HepG2 (cell line): ENCODE measurements around the gene SYNM. TPM values are rescaled to one million over a fixed set of nuclear protein-coding genes. Genes with fewer than 3 reads are reported as not detected.

ENCODE experiments used
- ATAC-seq: fragments of 200-7000 bp; cut with Tn5 transposase; 3 replicates; pipeline ENCODE4 v1.9.1; 2020; ENCODE audit warnings: mild to moderate bottlenecking, moderate library complexity
- BruUV-seq: library from RNA; stranded (reverse); fragments of 400-500 nt; replicated peaks from 2 replicates; lab custom pipeline; 2021; lab: Mats Ljungman, UMichigan
- CTCF ChIA-PET: fragments of 300-600 bp; formaldehyde crosslinking; extraction: SDS; loops from one replicate; lab custom pipeline; 2021; ENCODE audit warnings: low total read pairs, inconsistent platforms, low intra/inter-chr PET ratio; lab: Yijun Ruan, JAX
- POLR2A ChIA-PET: fragments of 350-600 bp; sonication (Branson Sonifier 250); formaldehyde crosslinking; loops from one replicate; lab custom pipeline; 2020; ENCODE audit warnings: antibody characterized with exemption, inconsistent platforms; lab: Yijun Ruan, JAX
- DNase-seq: peaks from one replicate; pipeline ENCODE4 v3.0.0-alpha.2; 2015; ENCODE audit warnings: low spot score
- FAIRE-seq: peaks from 3 replicates; lab custom pipeline; 2011; peaks lifted over from hg19 to GRCh38; lab: Jason Lieb, UNC
- H2AFZ ChIP-seq: one replicate; pipeline ENCODE4 v1.6.1; 2011; ENCODE audit warnings: low read length, inconsistent platforms
- H3K27ac ChIP-seq: fragments of 300-600 bp; 3 replicates; pipeline ENCODE4 v1.8.0; 2011; ENCODE audit warnings: mixed run types, mild to moderate bottlenecking, mixed read lengths, low read length, inconsistent platforms; ENCODE audit not compliant: insufficient read depth; ENCODE audit errors: extremely low read length
- H3K27me3 ChIP-seq, 2 experiments: fragments of 200-600 bp in 1 of 2; 2 replicates in 1 of 2; 3 replicates in 1 of 2; pipeline versions ENCODE4 v1.6.0 to v1.8.0; 2011; ENCODE audit warnings: low read length in 2 of 2, mild to moderate bottlenecking in 2 of 2, moderate library complexity in 2 of 2, inconsistent platforms in 1 of 2; ENCODE audit not compliant: insufficient read depth in 2 of 2, control insufficient read depth in 1 of 2
- H3K36me3 ChIP-seq, 2 experiments: fragments of 200-600 bp in 1 of 2; replicated peaks in 1 of 2; 2 replicates in 1 of 2; 3 replicates in 1 of 2; pipeline versions ENCODE4 v1.5.1 to v1.8.0; 2011; ENCODE audit warnings: low read length in 2 of 2, inconsistent platforms in 1 of 2; ENCODE audit not compliant: insufficient read depth in 2 of 2, control insufficient read depth in 1 of 2
- H3K4me1 ChIP-seq: 2 replicates; pipeline ENCODE4 v1.5.1; 2012; ENCODE audit warnings: low read length, inconsistent platforms; ENCODE audit not compliant: insufficient read depth
- H3K4me2 ChIP-seq: 2 replicates; pipeline ENCODE4 v1.6.0; 2011; ENCODE audit warnings: low read depth, low read length, inconsistent platforms
- H3K4me3 ChIP-seq, 3 experiments: fragments of 200-600 bp in 1 of 3; sonication (generic), shearing (Covaris generic) in 1 of 3; replicated peaks in 1 of 3; 2 replicates each; pipeline ENCODE4 v1.5.1; 2011 to 2016; ENCODE audit warnings: low read length in 3 of 3, inconsistent platforms in 2 of 3, low read depth in 2 of 3, mild to moderate bottlenecking in 2 of 3, control low read depth in 1 of 3, mixed read lengths in 1 of 3; ENCODE audit not compliant: insufficient read depth in 1 of 3
- H3K79me2 ChIP-seq: one replicate; pipeline ENCODE4 v1.6.1; 2011; ENCODE audit warnings: low read length, inconsistent platforms; ENCODE audit not compliant: insufficient read depth
- H3K9ac ChIP-seq: 2 replicates; pipeline ENCODE4 v1.6.0; 2011; ENCODE audit warnings: mild to moderate bottlenecking, low read depth, low read length, inconsistent platforms; ENCODE audit not compliant: insufficient read depth
- H3K9me3 ChIP-seq: 2 replicates; pipeline ENCODE4 v1.5.1; 2012; ENCODE audit warnings: mild to moderate bottlenecking, low read length
- H4K20me1 ChIP-seq: 2 replicates; pipeline ENCODE4 v1.6.0; 2011; ENCODE audit warnings: inconsistent platforms, mild to moderate bottlenecking, low read length, moderate library complexity; ENCODE audit not compliant: insufficient read depth
- CHD2 ChIP-seq: IDR thresholded peaks from 2 replicates; pipeline ENCODE4 v1.6.1; 2011; ENCODE audit warnings: low read depth, low read length, improper control_type of control experiment
- MXD4 ChIP-seq: IDR thresholded peaks from 2 replicates; pipeline ENCODE4 v1.6.1; 2016; ENCODE audit warnings: mild to moderate bottlenecking, missing biosample characterization, missing genetic modification reagents
- SAP130 ChIP-seq: IDR thresholded peaks from 2 replicates; pipeline ENCODE4 v1.6.1; 2016; ENCODE audit warnings: low read depth
- WGBS: methylation state at CpG from one replicate; pipeline ENCODE4 v1.1.6; 2017; ENCODE audit warnings: low lambda C conversion rate; 5-methylcytosine and 5-hydroxymethylcytosine counted together
- in situ Hi-C: cut with HindIII; loops from 2 replicates; pipeline ENCODE4 v1.10.0; 2017; ENCODE audit warnings: low pct_unique_long_range_greater_than_20kb; ENCODE audit not compliant: extremely low pct_ligation_motif_present
- intact Hi-C: fragments of 100-400 bp; cut with micrococcal nuclease; formaldehyde crosslinking; loops from one replicate; pipeline ENCODE4 v1.10.0; 2022; ENCODE audit not compliant: unreplicated experiment
- polyA plus RNA-seq, 8 experiments: library from polyadenylated mRNA; depleted of rRNA in 3 of 8; stranded (reverse) in 7 of 8; unstranded in 1 of 8; fragments of >200 nt; fragmentation: Illumina TruSeq in 4 of 8; extraction: Trizol in 4 of 8; gene quantifications; 2 replicates each; pipeline versions ENCODE4 v1.2.1 to v1.2.3, GENCODE V29; 2011 to 2016; ENCODE audit warnings: low read depth in 4 of 8, missing spikeins in 1 of 8, mixed read lengths in 1 of 8; ENCODE audit not compliant: insufficient read depth in 1 of 8
- total RNA-seq, 5 experiments: library from RNA; depleted of rRNA; stranded (reverse); fragments of >200 nt; fragmentation: Illumina TruSeq; extraction: Trizol; gene quantifications; 2 replicates each; pipeline ENCODE4 v1.2.3, GENCODE V29; 2016; ENCODE audit warnings: low read depth in 1 of 5
- TF ChIP-seq, protein P1 (sequence below): sonication (generic); formaldehyde crosslinking; IDR thresholded peaks from 2 replicates; pipeline ENCODE4 v1.8.0; 2022; ENCODE audit warnings: missing genetic modification reagents, mild to moderate bottlenecking, inconsistent platforms, borderline replicate concordance
- TF ChIP-seq, protein P2 (sequence below): sonication (generic); formaldehyde crosslinking; IDR thresholded peaks from 2 replicates; pipeline ENCODE4 v1.4.0; 2020; ENCODE audit warnings: missing genetic modification reagents

SYNM gene
- total and polyA plus RNA-seq, 2 of the 13 experiments (the other 11 are each of a cell fraction or from before 2014, with no cell fraction given) = 1.1 to 3.7 TPM

DNA sequence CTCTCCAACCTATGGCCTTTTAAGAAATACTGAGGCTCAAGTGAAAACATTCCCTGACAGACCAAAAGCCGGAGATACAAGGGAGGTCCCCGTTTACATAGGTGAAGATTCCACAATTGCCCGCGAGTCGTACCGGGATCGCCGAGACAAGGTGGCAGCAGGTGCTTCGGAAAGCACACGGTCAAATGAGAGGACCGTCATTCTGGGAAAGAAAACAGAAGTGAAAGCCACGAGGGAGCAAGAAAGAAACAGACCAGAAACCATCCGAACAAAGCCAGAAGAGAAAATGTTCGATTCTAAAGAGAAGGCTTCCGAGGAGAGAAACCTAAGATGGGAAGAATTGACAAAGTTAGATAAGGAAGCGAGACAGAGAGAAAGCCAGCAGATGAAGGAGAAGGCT lies 24.8 kb downstream of the SYNM start (continued):
- TF ChIP-seq, protein P1, sequence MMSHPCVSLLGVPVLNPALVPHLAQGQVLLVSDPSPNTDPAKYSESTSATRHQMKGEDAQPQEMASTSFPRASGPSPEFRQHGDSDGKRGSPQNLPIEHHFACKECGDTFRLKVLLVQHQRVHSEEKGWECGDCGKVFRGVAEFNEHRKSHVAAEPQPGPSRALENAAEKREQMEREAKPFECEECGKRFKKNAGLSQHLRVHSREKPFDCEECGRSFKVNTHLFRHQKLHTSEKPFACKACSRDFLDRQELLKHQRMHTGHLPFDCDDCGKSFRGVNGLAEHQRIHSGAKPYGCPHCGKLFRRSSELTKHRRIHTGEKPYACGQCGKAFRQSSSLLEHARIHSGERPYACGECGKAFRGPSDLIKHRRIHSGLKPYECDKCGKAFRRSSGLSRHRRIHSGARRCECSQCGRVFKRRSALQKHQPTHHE = no peak

DNA sequence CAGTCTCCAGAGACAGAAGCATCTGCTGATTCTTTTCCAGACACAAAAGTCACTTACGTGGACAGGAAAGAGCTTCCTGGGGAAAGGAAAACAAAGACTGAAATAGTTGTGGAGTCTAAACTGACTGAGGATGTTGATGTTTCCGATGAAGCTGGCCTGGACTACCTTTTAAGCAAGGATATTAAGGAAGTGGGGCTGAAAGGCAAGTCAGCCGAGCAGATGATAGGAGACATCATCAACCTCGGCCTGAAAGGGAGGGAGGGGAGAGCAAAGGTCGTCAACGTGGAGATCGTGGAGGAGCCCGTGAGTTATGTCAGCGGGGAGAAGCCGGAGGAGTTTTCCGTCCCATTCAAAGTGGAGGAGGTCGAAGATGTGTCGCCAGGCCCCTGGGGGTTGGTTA lies 25.4 kb downstream of the SYNM start:
- CTCF ChIA-PET = no interaction called here
- FAIRE-seq = no peak

More for the DNA sequence above, 25.4 kb downstream of the SYNM start:
- POLR2A ChIA-PET = no interaction called here
- H3K4me2 ChIP-seq = no peak overlapping the region
- BruUV-seq = no TSS peak
- no peak overlapping the region for H3K9ac ChIP-seq
- in situ Hi-C loops (no loop called here), intact Hi-C loops (loop anchor here (2.0 kb wide), 1 partner anchor 30 kb away; no protein-coding TSS in a partner anchor)
- no peaks in the 10 kb centered on the region for H3K9me3 ChIP-seq
- no peak overlapping the region for H2AFZ ChIP-seq
- TF ChIP-seq SAP130 (CRISPR knock-in tag) = no peak
- TF ChIP-seq, protein P2, sequence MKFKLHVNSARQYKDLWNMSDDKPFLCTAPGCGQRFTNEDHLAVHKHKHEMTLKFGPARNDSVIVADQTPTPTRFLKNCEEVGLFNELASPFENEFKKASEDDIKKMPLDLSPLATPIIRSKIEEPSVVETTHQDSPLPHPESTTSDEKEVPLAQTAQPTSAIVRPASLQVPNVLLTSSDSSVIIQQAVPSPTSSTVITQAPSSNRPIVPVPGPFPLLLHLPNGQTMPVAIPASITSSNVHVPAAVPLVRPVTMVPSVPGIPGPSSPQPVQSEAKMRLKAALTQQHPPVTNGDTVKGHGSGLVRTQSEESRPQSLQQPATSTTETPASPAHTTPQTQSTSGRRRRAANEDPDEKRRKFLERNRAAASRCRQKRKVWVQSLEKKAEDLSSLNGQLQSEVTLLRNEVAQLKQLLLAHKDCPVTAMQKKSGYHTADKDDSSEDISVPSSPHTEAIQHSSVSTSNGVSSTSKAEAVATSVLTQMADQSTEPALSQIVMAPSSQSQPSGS (CRISPR knock-in tag) = no peak
- TF ChIP-seq MXD4 (CRISPR knock-in tag) = no peak
- no peak for TF ChIP-seq CHD2
- no peak for DNase-seq
- 96% methylated on average over 13 of the region's 13 CpGs for WGBS
- peaks cover 0 to 4% of the 10 kb centered on the region in 2 experiments; a peak in 1 of 5 replicates for H3K36me3 ChIP-seq
- H3K79me2 ChIP-seq = no peaks in the 10 kb centered on the region
- no peaks in the 10 kb centered on the region for H4K20me1 ChIP-seq
- H3K27me3 ChIP-seq = no peaks in the 10 kb centered on the region
- H3K4me3 ChIP-seq = no peak overlapping the region
- ATAC-seq = no peak
- no peak overlapping the region for H3K27ac ChIP-seq
- peaks cover 42% of the 10 kb centered on the region for H3K4me1 ChIP-seq
